ENCODE measurements around the gene ZNF784. TPM values are rescaled to one million over a fixed set of nuclear protein-coding genes. Genes with fewer than 3 reads are reported as not detected.

The ZNF784 gene
- polyA plus RNA-seq, 2 of the 4 experiments (the other 2 are of a cell fraction): 3.5 to 6.6 TPM

GRCh38 chr19:55650602-55651230, 26.4 kb upstream of the ZNF784 start:
- ATAC-seq (no peak), FAIRE-seq (no peak), DNase-seq (ENCODE audit: low read depth in 1 of 2, low spot score in 1 of 2) (no peak)
- TF ChIP-seq ESRRA (IDR thresholded peaks at IDR 0.05; ENCODE audit: borderline replicate concordance, low read length) (no peak), SMC3 (IDR thresholded peaks at IDR 0.05) (no peak), MYC (IDR thresholded peaks at IDR 0.05; ENCODE audit: borderline replicate concordance, low read length) (no peak), BCL3 (IDR thresholded peaks at IDR 0.05) (no peak)
- ChIA-PET POLR2A (no interaction called here), CTCF (interaction anchor here (0.9 to 2.7 kb wide), 3 partner anchors 16 to 147 kb away, joined by 3 to 20 read pairs (median 3); no protein-coding TSS in a partner anchor)
- Histone ChIP-seq H3K27ac (no peak overlapping the region), H3K4me1 (peaks cover 24% of the 10 kb centered on the region), H3K9me3 (no peaks in the 10 kb centered on the region), H3K4me2 (no peak overlapping the region), H3K4me3 (no peak overlapping the region)
- WGBS (ENCODE audit: missing lambda C conversion rate): 91% methylated on average over 17 of the region's 17 CpGs

GRCh38 chr19:55650126-55650557, 25.8 kb upstream of the ZNF784 start:
- TF ChIP-seq FOSB (CRISPR knock-in tag; IDR thresholded peaks at IDR 0.05) (no peak), MYC (IDR thresholded peaks at IDR 0.05; ENCODE audit: borderline replicate concordance, low read length) (no peak), HES2 (IDR thresholded peaks at IDR 0.05) (no peak), PHF8 (IDR thresholded peaks at IDR 0.05; ENCODE audit: borderline replicate concordance, low read depth) (no peak), NPAS2 (CRISPR knock-in tag; IDR thresholded peaks at IDR 0.05; ENCODE audit: borderline replicate concordance) (no peak), ELK1 (IDR thresholded peaks at IDR 0.05; ENCODE audit: low read depth, low read length) (no peak)
- Histone ChIP-seq H3K9me3 (no peaks in the 10 kb centered on the region), H3K4me2 (no peak overlapping the region), H3K4me3 (no peak overlapping the region), H3K27ac (no peak overlapping the region), H3K4me1 (peaks cover 25% of the 10 kb centered on the region)
- 95% methylated on average over 4 of the region's 4 CpGs for WGBS (ENCODE audit: missing lambda C conversion rate)
- ChIA-PET CTCF (interaction anchor here (0.9 to 2.7 kb wide), 5 partner anchors 11 to 146 kb away, joined by 3 to 20 read pairs (median 3); no protein-coding TSS in a partner anchor), POLR2A (interaction anchor here (1.0 kb wide), 1 partner anchor 15 kb away, joined by 3 read pairs; no protein-coding TSS in a partner anchor)
- FAIRE-seq (no peak), DNase-seq (ENCODE audit: low read depth in 1 of 2, low spot score in 1 of 2) (no peak), ATAC-seq (no peak)

- Histone ChIP-seq H3K27ac (peak overlapping the region in 1 of 2 experiments; percentile 98; a peak in 4 of 6 replicates), H3K4me3 (no peak overlapping the region; the same call in 2 of the 3 replicates), H3K9me3 (no peaks in the 10 kb centered on the region), H3K4me2 (peak overlapping the region; percentile 98), H3K4me1 (peaks cover 31% of the 10 kb centered on the region)
- 94% methylated on average over 17 of the region's 17 CpGs for WGBS (ENCODE audit: missing lambda C conversion rate)
- ChIA-PET POLR2A (interaction anchor here (1.0 kb wide), 1 partner anchor 15 kb away, joined by 3 read pairs; no protein-coding TSS in a partner anchor), CTCF (interaction anchor here (0.9 to 2.7 kb wide), 5 partner anchors 10 to 145 kb away, joined by 3 to 20 read pairs (median 3); no protein-coding TSS in a partner anchor)
- DNase-seq (ENCODE audit: low read depth in 1 of 2, low spot score in 1 of 2): no peak
- no peak for TF ChIP-seq MAX (IDR thresholded peaks at IDR 0.05)
- TF ChIP-seq REST (IDR thresholded peaks at IDR 0.05): no peak
- TF ChIP-seq BCL3 (IDR thresholded peaks at IDR 0.05): no peak
- TF ChIP-seq HEYL (CRISPR knock-in tag; IDR thresholded peaks at IDR 0.05): no peak
- no peak for TF ChIP-seq ATOH8 (CRISPR knock-in tag; IDR thresholded peaks at IDR 0.05; ENCODE audit: low read depth)
- TF ChIP-seq ZFP36 (IDR thresholded peaks at IDR 0.05; ENCODE audit: borderline replicate concordance, partially characterized antibody): no peak
- no peak for FAIRE-seq
- ATAC-seq: no peak
These were observed 25.1 kb upstream of the ZNF784 start for GRCh38 chr19:55649268-55650125.

Data from A549 (cell line).